HG02610 (cell line): ENCODE data around the gene SIGLEC11.

Source experiments
- ATAC-seq: cut with Tn5 transposase; IDR thresholded peaks from one replicate; pipeline ENCODE4 v1.9.1; 2021; ENCODE audit warnings: mild to moderate bottlenecking, moderate library complexity; ENCODE audit not compliant: unreplicated experiment

SIGLEC11 gene

GRCh38 chr19:49908480-49909420, 52.2 kb downstream of the SIGLEC11 start:
- ATAC-seq, result no peak

GRCh38 chr19:49907745-49908446, 53.1 kb downstream of the SIGLEC11 start:
- no peak for ATAC-seq

GRCh38 chr19:49906879-49907564, 54.0 kb downstream of the SIGLEC11 start:
- ATAC-seq, result no peak

- no peak for ATAC-seq
These were observed 56.8 kb downstream of the SIGLEC11 start for GRCh38 chr19:49904136-49904535.
